ENCODE measurements around the gene C11orf42.

Gene C11orf42

DNA sequence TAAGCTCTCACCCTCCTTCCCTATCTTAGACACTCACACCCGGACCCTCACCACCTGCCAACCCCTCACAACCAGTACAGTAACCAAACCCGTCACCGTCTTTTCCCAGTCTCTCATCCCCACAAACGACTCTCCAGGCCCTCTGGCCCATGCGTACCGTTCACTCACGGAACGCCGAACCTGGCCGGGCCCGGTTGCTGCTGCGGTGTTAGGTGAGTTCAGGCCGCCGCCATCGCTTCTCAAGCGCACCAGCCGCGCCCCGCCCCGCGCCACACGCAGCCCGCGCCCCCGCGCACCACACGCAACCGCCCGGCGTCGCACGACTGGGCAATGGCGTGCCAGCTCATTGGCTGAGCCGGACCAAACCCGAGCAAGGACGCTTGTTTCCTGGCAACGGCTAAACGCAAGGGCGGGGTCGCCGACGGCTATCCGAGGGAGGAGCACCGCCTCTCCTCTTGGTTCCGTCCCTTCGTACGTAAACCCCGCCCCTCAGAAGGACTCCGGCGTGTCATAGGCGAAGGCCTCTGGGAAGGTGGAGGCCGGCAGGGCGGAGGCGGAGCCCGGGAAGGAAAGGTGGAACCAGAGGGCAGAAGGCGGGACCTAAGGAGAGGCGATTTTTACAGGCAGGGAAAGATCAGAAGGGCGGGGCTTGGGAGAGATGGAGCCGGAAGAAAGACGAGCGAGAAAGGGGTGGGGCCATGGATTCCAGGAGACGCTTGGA is 29.2 kb downstream of the C11orf42 start, which contains the start of gene FHIP1B (continued):
- TF ChIP-seq GLI2 (tag by site-specific recombination; IDR thresholded peaks at IDR 0.05; ENCODE audit: borderline replicate concordance, low read depth) = no peak
- no peak for TF ChIP-seq ZNF473 (tag by site-specific recombination; IDR thresholded peaks at IDR 0.05)
- TF ChIP-seq KLF10 (tag by site-specific recombination; IDR thresholded peaks at IDR 0.05) = peak; percentile 42; the same call in 1 of the 2 replicates
- TF ChIP-seq, protein P1, sequence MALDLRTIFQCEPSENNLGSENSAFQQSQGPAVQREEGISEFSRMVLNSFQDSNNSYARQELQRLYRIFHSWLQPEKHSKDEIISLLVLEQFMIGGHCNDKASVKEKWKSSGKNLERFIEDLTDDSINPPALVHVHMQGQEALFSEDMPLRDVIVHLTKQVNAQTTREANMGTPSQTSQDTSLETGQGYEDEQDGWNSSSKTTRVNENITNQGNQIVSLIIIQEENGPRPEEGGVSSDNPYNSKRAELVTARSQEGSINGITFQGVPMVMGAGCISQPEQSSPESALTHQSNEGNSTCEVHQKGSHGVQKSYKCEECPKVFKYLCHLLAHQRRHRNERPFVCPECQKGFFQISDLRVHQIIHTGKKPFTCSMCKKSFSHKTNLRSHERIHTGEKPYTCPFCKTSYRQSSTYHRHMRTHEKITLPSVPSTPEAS (tag by site-specific recombination; IDR thresholded peaks at IDR 0.05) = no peak
- TF ChIP-seq GLIS2 (tag by site-specific recombination; IDR thresholded peaks at IDR 0.05) = peak; percentile 68
- TF ChIP-seq KLF1 (tag by site-specific recombination; IDR thresholded peaks at IDR 0.05) = peak; percentile 80
- TF ChIP-seq ZNF274 (IDR thresholded peaks at IDR 0.05; ENCODE audit: low read length) = no peak
- no peak for TF ChIP-seq ZNF274 (tag by site-specific recombination; IDR thresholded peaks at IDR 0.05; ENCODE audit: borderline replicate concordance)
- no peak for TF ChIP-seq ZBTB11 (tag by site-specific recombination; conservative IDR thresholded peaks at IDR 0.05; ENCODE audit: low read depth)
- TF ChIP-seq ZNF18 (tag by site-specific recombination; IDR thresholded peaks at IDR 0.05) = 0 out of 2 replicates have a peak, but pooled peaks have one; percentile 55
- no peak for TF ChIP-seq ZNF223 (tag by site-specific recombination; IDR thresholded peaks at IDR 0.05)
- no peak for TF ChIP-seq ZNF510 (tag by site-specific recombination; IDR thresholded peaks at IDR 0.05; ENCODE audit: insufficient replicate concordance)
- no peak for TF ChIP-seq ZNF221 (tag by site-specific recombination; IDR thresholded peaks at IDR 0.05; ENCODE audit: borderline replicate concordance)
- TF ChIP-seq, protein P2, sequence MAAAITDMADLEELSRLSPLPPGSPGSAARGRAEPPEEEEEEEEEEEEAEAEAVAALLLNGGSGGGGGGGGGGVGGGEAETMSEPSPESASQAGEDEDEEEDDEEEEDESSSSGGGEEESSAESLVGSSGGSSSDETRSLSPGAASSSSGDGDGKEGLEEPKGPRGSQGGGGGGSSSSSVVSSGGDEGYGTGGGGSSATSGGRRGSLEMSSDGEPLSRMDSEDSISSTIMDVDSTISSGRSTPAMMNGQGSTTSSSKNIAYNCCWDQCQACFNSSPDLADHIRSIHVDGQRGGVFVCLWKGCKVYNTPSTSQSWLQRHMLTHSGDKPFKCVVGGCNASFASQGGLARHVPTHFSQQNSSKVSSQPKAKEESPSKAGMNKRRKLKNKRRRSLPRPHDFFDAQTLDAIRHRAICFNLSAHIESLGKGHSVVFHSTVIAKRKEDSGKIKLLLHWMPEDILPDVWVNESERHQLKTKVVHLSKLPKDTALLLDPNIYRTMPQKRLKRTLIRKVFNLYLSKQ (tag by site-specific recombination; IDR thresholded peaks at IDR 0.05; ENCODE audit: borderline replicate concordance) = no peak
- no peak for TF ChIP-seq ZNF169 (tag by site-specific recombination; IDR thresholded peaks at IDR 0.05)
- no peak for TF ChIP-seq ZSCAN18 (tag by site-specific recombination; IDR thresholded peaks at IDR 0.05)
- TF ChIP-seq ZNF394 (tag by site-specific recombination; IDR thresholded peaks at IDR 0.05; ENCODE audit: borderline replicate concordance) = no peak
- TF ChIP-seq SP3 (tag by site-specific recombination; IDR thresholded peaks at IDR 0.05) = peak; percentile 94
- TF ChIP-seq ZNF670 (tag by site-specific recombination; IDR thresholded peaks at IDR 0.05; ENCODE audit: low read depth) = no peak
- no peak for TF ChIP-seq ZSCAN5A (tag by site-specific recombination; IDR thresholded peaks at IDR 0.05)
- no peak for TF ChIP-seq TRIM28 (IDR thresholded peaks at IDR 0.05; ENCODE audit: borderline replicate concordance, low read length)
- TF ChIP-seq WT1 (tag by site-specific recombination; IDR thresholded peaks at IDR 0.05) = peak; percentile 41; the same call in 1 of the 2 replicates
- TF ChIP-seq ZFP37 (tag by site-specific recombination; IDR thresholded peaks at IDR 0.05) = no peak
- no peak for TF ChIP-seq ZNF654 (tag by site-specific recombination; IDR thresholded peaks at IDR 0.05; ENCODE audit: low read depth)
- TF ChIP-seq ZNF10 (tag by site-specific recombination; IDR thresholded peaks at IDR 0.05) = 0 out of 2 replicates have a peak, but pooled peaks have one; percentile 9
- no peak for TF ChIP-seq ZNF121 (tag by site-specific recombination; IDR thresholded peaks at IDR 0.05)
- TF ChIP-seq, protein P3, sequence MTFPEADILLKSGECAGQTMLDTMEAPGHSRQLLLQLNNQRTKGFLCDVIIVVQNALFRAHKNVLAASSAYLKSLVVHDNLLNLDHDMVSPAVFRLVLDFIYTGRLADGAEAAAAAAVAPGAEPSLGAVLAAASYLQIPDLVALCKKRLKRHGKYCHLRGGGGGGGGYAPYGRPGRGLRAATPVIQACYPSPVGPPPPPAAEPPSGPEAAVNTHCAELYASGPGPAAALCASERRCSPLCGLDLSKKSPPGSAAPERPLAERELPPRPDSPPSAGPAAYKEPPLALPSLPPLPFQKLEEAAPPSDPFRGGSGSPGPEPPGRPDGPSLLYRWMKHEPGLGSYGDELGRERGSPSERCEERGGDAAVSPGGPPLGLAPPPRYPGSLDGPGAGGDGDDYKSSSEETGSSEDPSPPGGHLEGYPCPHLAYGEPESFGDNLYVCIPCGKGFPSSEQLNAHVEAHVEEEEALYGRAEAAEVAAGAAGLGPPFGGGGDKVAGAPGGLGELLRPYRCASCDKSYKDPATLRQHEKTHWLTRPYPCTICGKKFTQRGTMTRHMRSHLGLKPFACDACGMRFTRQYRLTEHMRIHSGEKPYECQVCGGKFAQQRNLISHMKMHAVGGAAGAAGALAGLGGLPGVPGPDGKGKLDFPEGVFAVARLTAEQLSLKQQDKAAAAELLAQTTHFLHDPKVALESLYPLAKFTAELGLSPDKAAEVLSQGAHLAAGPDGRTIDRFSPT (tag by site-specific recombination; IDR thresholded peaks at IDR 0.05) = peak; percentile 43; the same call in 1 of the 2 replicates

All from HEK293 (cell line).